ENCODE data around the gene OBSCN. TPM values are rescaled to one million over a fixed set of nuclear protein-coding genes. Genes with fewer than 3 reads are reported as not detected.

Gene OBSCN
- total RNA-seq, 2 experiments from 2014 or later, result 5.7 to 10.4 TPM

- Mint-ChIP-seq H3K4me3 (no peak overlapping the region), H3K27me3 (no peaks in the 10 kb centered on the region), H3K27ac (peak overlapping the region; percentile 71), H3K4me1 (peaks cover 13% of the 10 kb centered on the region), H3K36me3 (no peaks in the 10 kb centered on the region), H3K9me3 (ENCODE audit: low read depth) (no peaks in the 10 kb centered on the region)
- no peak for DNase-seq
- CTCF ChIA-PET, result interaction anchor here (1.1 to 1.2 kb wide), 2 partner anchors 11 to 17 kb away, joined by 3 to 5 read pairs; no protein-coding TSS in a partner anchor
- ATAC-seq, result no peak
Measured at GRCh38 chr1:228358764-228359612, 151.1 kb downstream of the OBSCN start.

GRCh38 chr1:228359613-228360532, 152.0 kb downstream of the OBSCN start:
- CTCF ChIA-PET, result no interaction called here
- Mint-ChIP-seq H3K9me3 (ENCODE audit: low read depth) (no peaks in the 10 kb centered on the region), H3K36me3 (no peaks in the 10 kb centered on the region), H3K4me1 (peaks cover 13% of the 10 kb centered on the region), H3K4me3 (no peak overlapping the region), H3K27ac (no peak overlapping the region), H3K27me3 (no peaks in the 10 kb centered on the region)
- DNase-seq, result no peak
- ATAC-seq, result no peak

DNA sequence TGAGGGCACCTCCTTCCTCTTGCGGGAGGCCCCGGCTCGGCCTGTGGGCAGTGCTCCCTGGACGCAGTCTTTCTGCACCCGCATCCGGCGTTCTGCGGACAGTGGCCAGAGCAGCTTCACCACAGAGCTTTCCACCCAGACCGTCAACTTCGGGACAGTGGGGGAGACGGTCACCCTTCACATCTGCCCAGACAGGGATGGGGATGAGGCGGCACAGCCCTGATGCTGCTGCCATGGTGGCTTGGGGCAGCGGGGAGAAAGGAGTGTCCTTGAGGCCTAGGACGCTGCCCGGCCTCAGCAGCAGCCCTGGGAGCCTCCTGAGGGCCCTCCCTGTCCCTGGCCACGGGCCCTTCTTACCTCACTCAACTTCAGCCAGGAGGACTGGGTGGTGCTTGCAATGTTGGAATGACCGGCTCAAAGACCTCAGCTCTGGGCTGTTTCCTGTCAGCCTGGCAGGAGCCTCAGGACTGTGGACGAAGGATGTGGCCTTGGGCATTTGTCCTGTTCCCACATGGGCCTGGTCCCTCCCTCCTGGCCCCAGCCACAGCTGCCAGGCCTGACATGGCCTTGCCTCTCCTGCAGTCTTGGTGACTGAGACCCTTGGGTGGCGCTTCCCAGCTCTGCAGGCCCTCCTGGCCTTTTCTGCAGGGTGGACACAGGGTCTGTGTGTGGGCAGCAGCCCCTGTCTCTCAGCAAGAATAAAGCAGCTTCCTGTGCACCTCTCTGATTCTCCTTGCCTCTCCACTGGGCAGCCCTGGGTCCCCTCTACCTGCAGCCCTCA, 152.9 kb downstream of the OBSCN start:
- Mint-ChIP-seq H3K27me3 (no peaks in the 10 kb centered on the region), H3K27ac (no peak overlapping the region), H3K9me3 (ENCODE audit: low read depth) (no peaks in the 10 kb centered on the region), H3K36me3 (no peaks in the 10 kb centered on the region), H3K4me3 (no peak overlapping the region), H3K4me1 (peaks cover 13% of the 10 kb centered on the region)
- CTCF ChIA-PET, result no interaction called here
- DNase-seq, result no peak
- no peak for ATAC-seq

DNA sequence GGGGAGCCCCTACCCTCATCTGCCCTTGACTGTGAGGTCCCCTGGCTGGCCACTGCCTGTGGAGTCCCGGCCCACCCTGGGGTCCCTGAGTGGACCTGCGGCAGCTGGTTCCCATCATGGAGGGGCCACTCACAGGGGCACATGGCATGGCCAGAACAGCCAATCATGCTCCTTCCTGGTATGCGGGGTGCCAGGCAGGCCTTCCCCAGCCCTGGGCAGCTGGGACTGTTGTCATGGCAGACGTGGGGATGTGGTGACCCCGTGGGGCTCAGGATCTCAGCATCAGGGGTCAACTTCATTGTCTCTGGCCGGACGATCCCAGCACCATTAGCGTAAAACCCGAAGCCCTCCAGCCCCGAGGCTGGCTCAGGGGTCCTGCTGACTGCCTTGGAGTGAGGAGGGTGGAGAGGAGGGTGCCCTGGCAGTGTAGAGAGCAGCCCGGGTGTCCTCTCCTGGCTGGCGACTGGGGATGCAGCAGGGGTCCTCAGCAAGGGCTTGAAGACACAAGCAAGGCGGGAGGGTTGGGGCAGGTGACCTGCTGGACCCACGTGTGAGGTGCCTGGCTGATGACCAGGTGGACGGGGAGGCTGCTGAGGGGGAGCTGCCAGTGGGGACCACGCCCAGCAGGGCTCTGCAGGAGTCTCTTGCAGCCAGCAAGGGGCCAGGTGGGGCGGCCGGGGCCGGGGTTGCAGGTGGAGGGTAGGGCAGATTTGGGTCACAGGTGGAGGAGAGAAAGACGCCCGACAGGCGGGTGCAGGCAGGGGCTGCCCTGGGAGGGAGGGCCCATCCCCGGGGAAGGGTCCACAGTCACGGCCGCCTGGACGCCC, 153.7 kb downstream of the OBSCN start:
- Mint-ChIP-seq H3K4me1 (peaks cover 13% of the 10 kb centered on the region), H3K27ac (no peak overlapping the region), H3K36me3 (no peaks in the 10 kb centered on the region), H3K9me3 (ENCODE audit: low read depth) (no peaks in the 10 kb centered on the region), H3K4me3 (no peak overlapping the region), H3K27me3 (no peaks in the 10 kb centered on the region)
- ATAC-seq, result no peak
- no peak for DNase-seq
- CTCF ChIA-PET, result no interaction called here

DNA sequence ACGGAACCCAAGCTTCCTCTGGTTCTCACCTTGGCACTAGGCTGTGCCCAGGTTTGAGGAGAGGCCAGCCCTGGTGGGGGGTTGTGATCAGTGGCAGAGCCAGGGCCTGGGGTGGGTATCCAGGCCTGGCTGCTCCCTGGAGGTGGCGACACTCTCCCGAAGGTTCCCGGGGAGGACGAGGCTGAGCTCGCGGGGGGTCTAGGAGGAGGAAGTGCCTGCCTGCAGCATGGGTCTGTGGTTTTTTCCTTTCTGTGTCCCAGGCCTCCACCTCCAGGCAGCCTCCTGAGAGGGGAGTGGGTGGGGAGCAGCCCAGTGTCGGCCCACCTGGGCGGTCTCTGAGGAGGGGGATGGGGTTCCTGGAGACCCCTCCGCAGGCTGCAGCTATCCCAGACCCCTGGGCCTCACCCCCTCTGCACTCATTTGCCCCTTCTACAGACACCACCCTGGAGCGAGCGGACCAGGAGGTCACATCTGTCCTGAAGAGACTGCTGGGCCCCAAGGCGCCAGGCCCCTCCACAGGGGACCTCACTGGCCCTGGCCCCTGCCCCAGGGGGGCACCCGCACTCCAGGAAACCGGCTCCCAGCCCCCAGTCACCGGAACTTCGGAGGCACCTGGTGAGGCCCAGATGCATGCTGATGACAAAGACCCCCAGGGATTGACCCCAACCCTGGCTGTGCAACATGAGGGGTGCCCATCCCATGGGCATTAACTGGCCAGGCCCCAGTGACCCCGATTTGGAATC, 154.5 kb downstream of the OBSCN start:
- DNase-seq (no peak), ATAC-seq (no peak)
- H3K27me3 Mint-ChIP-seq, result no peaks in the 10 kb centered on the region
- H3K4me1 Mint-ChIP-seq, result peaks cover 11% of the 10 kb centered on the region
- no peaks in the 10 kb centered on the region for H3K9me3 Mint-ChIP-seq (ENCODE audit: low read depth)
- H3K27ac Mint-ChIP-seq, result no peak overlapping the region
- H3K4me3 Mint-ChIP-seq, result no peak overlapping the region
- no peaks in the 10 kb centered on the region for H3K36me3 Mint-ChIP-seq
- CTCF ChIA-PET, result no interaction called here

GRCh38 chr1:228362884-228363450, 155.1 kb downstream of the OBSCN start:
- ATAC-seq (no peak), DNase-seq (no peak)
- CTCF ChIA-PET, result no interaction called here
- Mint-ChIP-seq H3K36me3 (no peaks in the 10 kb centered on the region), H3K27ac (no peak overlapping the region), H3K4me3 (no peak overlapping the region), H3K27me3 (no peaks in the 10 kb centered on the region), H3K9me3 (ENCODE audit: low read depth) (no peaks in the 10 kb centered on the region), H3K4me1 (peaks cover 11% of the 10 kb centered on the region)

DNA sequence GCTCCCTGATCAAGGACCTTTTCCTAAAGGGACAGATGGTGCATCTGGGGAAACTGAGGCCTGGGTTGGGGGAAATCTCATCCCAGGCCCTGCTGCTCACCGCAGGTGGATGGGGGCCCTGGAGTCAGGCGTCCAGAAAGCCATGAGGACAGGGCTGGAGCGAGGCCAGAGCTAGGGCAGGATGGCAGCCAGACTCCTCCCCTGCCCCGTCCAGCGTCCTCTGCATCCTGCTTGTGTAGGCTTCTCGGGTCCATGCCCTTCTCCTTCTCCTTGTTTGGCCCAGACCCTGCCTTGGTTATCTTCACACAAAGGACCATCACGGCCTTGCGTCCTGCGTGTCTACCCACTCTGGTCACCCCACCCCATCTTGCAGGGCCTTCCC, 155.8 kb downstream of the OBSCN start:
- Mint-ChIP-seq H3K27me3 (no peaks in the 10 kb centered on the region), H3K36me3 (no peaks in the 10 kb centered on the region), H3K4me3 (no peak overlapping the region), H3K9me3 (ENCODE audit: low read depth) (no peaks in the 10 kb centered on the region), H3K27ac (no peak overlapping the region), H3K4me1 (peaks cover 3% of the 10 kb centered on the region)
- CTCF ChIA-PET, result no interaction called here
- ATAC-seq (no peak), DNase-seq (no peak)

GRCh38 chr1:228364068-228364705, 156.3 kb downstream of the OBSCN start:
- CTCF ChIA-PET, result no interaction called here
- Mint-ChIP-seq H3K4me1 (peaks cover 2% of the 10 kb centered on the region), H3K4me3 (no peak overlapping the region), H3K9me3 (ENCODE audit: low read depth) (no peaks in the 10 kb centered on the region), H3K27me3 (no peaks in the 10 kb centered on the region), H3K27ac (no peak overlapping the region), H3K36me3 (no peaks in the 10 kb centered on the region)
- DNase-seq, result no peak
- no peak for ATAC-seq

DNA sequence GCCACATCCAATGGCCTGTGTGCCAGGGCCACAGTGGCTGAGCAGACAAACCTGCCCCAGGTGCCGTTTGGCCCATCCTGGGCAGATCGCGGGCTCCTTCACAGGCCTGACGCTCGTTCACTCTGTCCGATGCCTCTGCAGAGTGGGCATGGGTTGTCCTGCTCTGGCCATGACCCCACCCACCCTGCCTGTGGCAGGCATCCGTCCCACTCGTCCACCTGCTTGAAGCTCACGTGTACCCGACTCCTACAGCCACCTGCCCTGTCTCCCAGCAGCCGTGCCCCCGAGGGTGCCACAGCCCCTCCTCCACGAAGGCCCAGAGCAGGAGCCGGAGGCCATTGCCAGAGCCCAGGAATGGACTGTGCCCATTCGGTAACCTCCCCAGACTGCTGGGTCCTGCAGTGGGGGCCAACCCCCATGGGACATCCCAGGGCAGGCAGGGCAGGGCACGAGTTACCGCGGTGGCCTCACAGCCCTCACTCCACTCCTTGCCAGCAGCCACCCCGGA, 156.9 kb downstream of the OBSCN start:
- DNase-seq (no peak), ATAC-seq (no peak)
- H3K27ac Mint-ChIP-seq, result no peak overlapping the region
- no peaks in the 10 kb centered on the region for H3K36me3 Mint-ChIP-seq
- no peak overlapping the region for H3K4me3 Mint-ChIP-seq
- H3K4me1 Mint-ChIP-seq, result peaks cover 2% of the 10 kb centered on the region
- H3K9me3 Mint-ChIP-seq (ENCODE audit: low read depth), result no peaks in the 10 kb centered on the region
- no peaks in the 10 kb centered on the region for H3K27me3 Mint-ChIP-seq
- CTCF ChIA-PET, result no interaction called here

GRCh38 chr1:228365271-228366061, 157.6 kb downstream of the OBSCN start:
- H3K27ac Mint-ChIP-seq, result no peak overlapping the region
- DNase-seq, result no peak

More at GRCh38 chr1:228365271-228366061, 157.6 kb downstream of the OBSCN start:
- CTCF ChIA-PET, result no interaction called here
- H3K4me1 Mint-ChIP-seq, result peaks cover 2% of the 10 kb centered on the region
- no peak overlapping the region for H3K4me3 Mint-ChIP-seq
- H3K27me3 Mint-ChIP-seq, result no peaks in the 10 kb centered on the region
- H3K9me3 Mint-ChIP-seq (ENCODE audit: low read depth), result no peaks in the 10 kb centered on the region
- H3K36me3 Mint-ChIP-seq, result no peaks in the 10 kb centered on the region
- ATAC-seq, result no peak
